DND-41 (cell line): Measurements from ENCODE around the gene PDE12.
"Not testable (repeated sequence)": the region's sequence is repeated elsewhere in the genome, so short reads cannot be mapped to it uniquely, and the experiment has no call there.

Source experiments
- ATAC-seq: fragments of 200-7000 bp; cut with Tn5 transposase; 3 replicates; pipeline ENCODE4 v1.9.1; 2021; ENCODE audit warnings: low read depth; ENCODE audit not compliant: insufficient read depth
- DNase-seq: peaks from one replicate; pipeline ENCODE4 v3.0.0-alpha.2; 2020
- H2AFZ ChIP-seq: 2 replicates; pipeline ENCODE4 v1.6.0; 2012; ENCODE audit warnings: low read depth, low read length
- H3K27ac ChIP-seq: 2 replicates; pipeline ENCODE4 v1.5.1; 2012; ENCODE audit warnings: low read length, inconsistent platforms
- H3K27me3 ChIP-seq: fragments of 200-600 bp; sonication (generic); 2 replicates; pipeline ENCODE4 v1.6.0; 2012; ENCODE audit warnings: low read length, mild to moderate bottlenecking, inconsistent platforms; ENCODE audit not compliant: insufficient read depth, poor library complexity
- H3K36me3 ChIP-seq: 2 replicates; pipeline ENCODE4 v1.5.1; 2012; ENCODE audit warnings: low read length, inconsistent platforms; ENCODE audit not compliant: insufficient read depth
- H3K4me1 ChIP-seq: 2 replicates; pipeline ENCODE4 v1.5.1; 2012; ENCODE audit warnings: mild to moderate bottlenecking, low read length; ENCODE audit not compliant: insufficient read depth
- H3K4me2 ChIP-seq: 2 replicates; pipeline ENCODE4 v1.6.0; 2012; ENCODE audit warnings: mild to moderate bottlenecking, moderate library complexity, low read length, inconsistent platforms; ENCODE audit not compliant: insufficient read depth
- H3K4me3 ChIP-seq, 2 experiments: fragments of 200-600 bp in 1 of 2; shearing (Covaris generic) in 1 of 2; 2 replicates each; pipeline ENCODE4 v1.5.1; 2012 to 2016; ENCODE audit warnings: inconsistent platforms in 2 of 2, low read length in 2 of 2, mild to moderate bottlenecking in 2 of 2, low read depth in 1 of 2, moderate library complexity in 1 of 2
- H3K79me2 ChIP-seq: 2 replicates; pipeline ENCODE4 v1.6.0; 2012; ENCODE audit warnings: low read length, inconsistent platforms; ENCODE audit not compliant: insufficient read depth
- H3K9ac ChIP-seq: 2 replicates; pipeline ENCODE4 v1.6.0; 2012; ENCODE audit warnings: low read depth, mild to moderate bottlenecking, inconsistent platforms, low read length, moderate library complexity
- H3K9me3 ChIP-seq: 2 replicates; pipeline ENCODE4 v1.5.1; 2012; ENCODE audit warnings: low read length, moderate library complexity, mild to moderate bottlenecking, inconsistent platforms; ENCODE audit not compliant: insufficient read depth, severe bottlenecking
- H4K20me1 ChIP-seq: 2 replicates; pipeline ENCODE4 v1.6.0; 2012; ENCODE audit warnings: low read length; ENCODE audit not compliant: insufficient read depth
- EZH2 ChIP-seq: IDR thresholded peaks from 3 replicates; pipeline ENCODE4 v1.6.1; 2012; ENCODE audit warnings: borderline replicate concordance, low read depth, mild to moderate bottlenecking, moderate library complexity, low read length, inconsistent platforms; ENCODE audit not compliant: severe bottlenecking
- TF ChIP-seq, protein P1 (sequence below): IDR thresholded peaks from 2 replicates; pipeline ENCODE4 v1.5.1; 2012; ENCODE audit warnings: borderline replicate concordance, low read length, moderate library complexity, mild to moderate bottlenecking; ENCODE audit not compliant: poor library complexity, severe bottlenecking; ENCODE audit errors: extremely low read depth

PDE12 gene

DNA sequence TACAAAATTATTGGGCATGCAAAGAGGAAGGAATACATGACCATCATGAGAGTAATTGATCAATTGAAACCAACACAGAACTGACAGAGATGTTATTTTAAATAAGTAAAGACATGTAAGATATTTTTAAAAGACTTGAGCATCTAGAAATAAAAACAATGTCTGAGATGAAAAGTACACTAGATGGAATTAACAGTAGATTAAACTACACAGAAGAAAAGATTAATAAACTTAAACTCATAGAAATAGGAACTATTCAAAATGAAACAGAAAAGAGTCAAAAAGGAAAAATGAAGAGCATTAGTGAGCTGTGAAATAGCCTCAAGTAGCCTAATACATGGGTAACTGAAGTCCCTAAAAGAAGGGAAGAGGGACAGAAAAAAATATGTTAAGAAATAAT, 49.6 kb downstream of the PDE12 start:
- H4K20me1 ChIP-seq: no peaks in the 10 kb centered on the region
- DNase-seq: no peak
- H3K9me3 ChIP-seq: no peaks in the 10 kb centered on the region
- no peak overlapping the region for H3K27ac ChIP-seq
- ATAC-seq: no peak
- no peaks in the 10 kb centered on the region for H3K27me3 ChIP-seq
- no peak overlapping the region for H2AFZ ChIP-seq
- H3K4me2 ChIP-seq: no peak overlapping the region
- H3K79me2 ChIP-seq: no peaks in the 10 kb centered on the region
- no peak overlapping the region for H3K9ac ChIP-seq
- no peak overlapping the region for H3K4me3 ChIP-seq
- peaks cover 3% of the 10 kb centered on the region; the same call in 1 of the 2 replicates for H3K36me3 ChIP-seq
- TF ChIP-seq, protein P1, sequence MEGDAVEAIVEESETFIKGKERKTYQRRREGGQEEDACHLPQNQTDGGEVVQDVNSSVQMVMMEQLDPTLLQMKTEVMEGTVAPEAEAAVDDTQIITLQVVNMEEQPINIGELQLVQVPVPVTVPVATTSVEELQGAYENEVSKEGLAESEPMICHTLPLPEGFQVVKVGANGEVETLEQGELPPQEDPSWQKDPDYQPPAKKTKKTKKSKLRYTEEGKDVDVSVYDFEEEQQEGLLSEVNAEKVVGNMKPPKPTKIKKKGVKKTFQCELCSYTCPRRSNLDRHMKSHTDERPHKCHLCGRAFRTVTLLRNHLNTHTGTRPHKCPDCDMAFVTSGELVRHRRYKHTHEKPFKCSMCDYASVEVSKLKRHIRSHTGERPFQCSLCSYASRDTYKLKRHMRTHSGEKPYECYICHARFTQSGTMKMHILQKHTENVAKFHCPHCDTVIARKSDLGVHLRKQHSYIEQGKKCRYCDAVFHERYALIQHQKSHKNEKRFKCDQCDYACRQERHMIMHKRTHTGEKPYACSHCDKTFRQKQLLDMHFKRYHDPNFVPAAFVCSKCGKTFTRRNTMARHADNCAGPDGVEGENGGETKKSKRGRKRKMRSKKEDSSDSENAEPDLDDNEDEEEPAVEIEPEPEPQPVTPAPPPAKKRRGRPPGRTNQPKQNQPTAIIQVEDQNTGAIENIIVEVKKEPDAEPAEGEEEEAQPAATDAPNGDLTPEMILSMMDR: no peak
- no peak for TF ChIP-seq EZH2
- H3K4me1 ChIP-seq: no peaks in the 10 kb centered on the region

DNA sequence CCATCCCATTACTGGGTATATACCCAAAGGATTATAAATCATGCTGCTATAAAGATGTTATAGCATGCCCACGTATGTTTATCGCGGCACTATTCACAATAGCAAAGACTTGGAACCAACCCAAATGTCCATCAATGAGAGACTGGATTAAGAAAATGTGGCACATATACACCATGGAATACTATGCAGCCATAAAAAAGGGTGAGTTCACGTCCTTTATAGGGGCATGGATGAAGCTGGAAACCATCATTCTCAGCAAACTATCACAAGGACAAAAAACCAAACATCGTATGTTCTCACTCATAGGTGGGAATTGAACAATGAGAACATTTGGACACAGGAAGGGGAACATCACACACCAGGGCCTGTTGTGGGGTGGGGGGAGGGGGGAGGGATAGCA, 55.8 kb downstream of the PDE12 start:
- not testable (repeated sequence) for H3K9ac ChIP-seq, DNase-seq, ATAC-seq, H3K9me3 ChIP-seq, H3K4me3 ChIP-seq, H4K20me1 ChIP-seq, H2AFZ ChIP-seq, H3K79me2 ChIP-seq, H3K4me2 ChIP-seq, H3K27me3 ChIP-seq, H3K4me1 ChIP-seq, H3K36me3 ChIP-seq
- H3K27ac ChIP-seq: peak overlapping the region; percentile 64

- Histone ChIP-seq H3K9me3 (no peaks in the 10 kb centered on the region), H2AFZ (no peak overlapping the region), H3K9ac (no peak overlapping the region), H3K4me2 (no peak overlapping the region), H3K79me2 (no peaks in the 10 kb centered on the region), H4K20me1 (no peaks in the 10 kb centered on the region), H3K4me1 (peaks cover 7% of the 10 kb centered on the region), H3K36me3 (peaks cover 2% of the 10 kb centered on the region; the same call in 1 of the 2 replicates), H3K27me3 (no peaks in the 10 kb centered on the region), H3K4me3 (no peak overlapping the region), H3K27ac (no peak overlapping the region)
- TF ChIP-seq, protein P1: no peak
- TF ChIP-seq EZH2: no peak
- DNase-seq (no peak), ATAC-seq (no peak)
Observed at GRCh38 chr3:57616233-57616632, 60.2 kb downstream of the PDE12 start.
